ENCODE results near the gene PHLDB2.

Gene PHLDB2

GRCh38 chr3:111949712-111950111 is 90.6 kb downstream of the PHLDB2 start:
- H3K4me3 ChIP-seq (ENCODE audit: low read length) = no peak overlapping the region
- H3K4me2 ChIP-seq (ENCODE audit: low read length) = no peak overlapping the region
- H3K27me3 ChIP-seq (ENCODE audit: control insufficient read depth, insufficient read depth, low read length) = no peaks in the 10 kb centered on the region
- H3K36me3 ChIP-seq (ENCODE audit: insufficient read depth, low read length) = peaks cover 33% of the 10 kb centered on the region
- no peaks in the 10 kb centered on the region for H3K9me3 ChIP-seq (replicated peaks; ENCODE audit: low read length)
- no peaks in the 10 kb centered on the region for H3K4me1 ChIP-seq (ENCODE audit: control insufficient read depth, insufficient read depth, low read length)
- no peak overlapping the region for H3K9ac ChIP-seq (ENCODE audit: low read depth, low read length)

- Histone ChIP-seq H3K4me2 (ENCODE audit: low read length) (no peak overlapping the region), H3K36me3 (ENCODE audit: insufficient read depth, low read length) (peaks cover 29% of the 10 kb centered on the region), H3K9ac (ENCODE audit: low read depth, low read length) (no peak overlapping the region), H3K9me3 (replicated peaks; ENCODE audit: low read length) (no peaks in the 10 kb centered on the region), H3K4me3 (ENCODE audit: low read length) (no peak overlapping the region), H3K4me1 (ENCODE audit: control insufficient read depth, insufficient read depth, low read length) (no peaks in the 10 kb centered on the region), H3K27me3 (ENCODE audit: control insufficient read depth, insufficient read depth, low read length) (no peaks in the 10 kb centered on the region)
Measured at GRCh38 chr3:111951032-111951431, 92.0 kb downstream of the PHLDB2 start.

- peaks cover 32% of the 10 kb centered on the region for H3K36me3 ChIP-seq (ENCODE audit: insufficient read depth, low read length)
- H3K4me3 ChIP-seq (ENCODE audit: low read length) = no peak overlapping the region
- no peaks in the 10 kb centered on the region for H3K27me3 ChIP-seq (ENCODE audit: control insufficient read depth, insufficient read depth, low read length)
- no peaks in the 10 kb centered on the region for H3K9me3 ChIP-seq (replicated peaks; ENCODE audit: low read length)
- H3K4me1 ChIP-seq (ENCODE audit: control insufficient read depth, insufficient read depth, low read length) = no peaks in the 10 kb centered on the region
- no peak overlapping the region for H3K9ac ChIP-seq (ENCODE audit: low read depth, low read length)
- H3K4me2 ChIP-seq (ENCODE audit: low read length) = no peak overlapping the region
Measured at GRCh38 chr3:111952086-111952485, 93.0 kb downstream of the PHLDB2 start.

- peaks cover 36% of the 10 kb centered on the region for H3K36me3 ChIP-seq (ENCODE audit: insufficient read depth, low read length)
- H3K9ac ChIP-seq (ENCODE audit: low read depth, low read length) = no peak overlapping the region
- no peaks in the 10 kb centered on the region for H3K9me3 ChIP-seq (replicated peaks; ENCODE audit: low read length)
- H3K4me1 ChIP-seq (ENCODE audit: control insufficient read depth, insufficient read depth, low read length) = no peaks in the 10 kb centered on the region
- no peak overlapping the region for H3K4me2 ChIP-seq (ENCODE audit: low read length)
- no peaks in the 10 kb centered on the region for H3K27me3 ChIP-seq (ENCODE audit: control insufficient read depth, insufficient read depth, low read length)
- no peak overlapping the region for H3K4me3 ChIP-seq (ENCODE audit: low read length)
Measured at GRCh38 chr3:111952866-111953450, 93.9 kb downstream of the PHLDB2 start.

- no peaks in the 10 kb centered on the region for H3K4me1 ChIP-seq (ENCODE audit: control insufficient read depth, insufficient read depth, low read length)
- no peak overlapping the region for H3K9ac ChIP-seq (ENCODE audit: low read depth, low read length)
- H3K9me3 ChIP-seq (replicated peaks; ENCODE audit: low read length) = no peaks in the 10 kb centered on the region
- peaks cover 35% of the 10 kb centered on the region for H3K36me3 ChIP-seq (ENCODE audit: insufficient read depth, low read length)
- H3K27me3 ChIP-seq (ENCODE audit: control insufficient read depth, insufficient read depth, low read length) = no peaks in the 10 kb centered on the region
- H3K4me2 ChIP-seq (ENCODE audit: low read length) = no peak overlapping the region
- H3K4me3 ChIP-seq (ENCODE audit: low read length) = no peak overlapping the region
Measured at GRCh38 chr3:111954228-111954990, 95.3 kb downstream of the PHLDB2 start.

GRCh38 chr3:111955876-111956275 is 96.8 kb downstream of the PHLDB2 start:
- H3K36me3 ChIP-seq (ENCODE audit: insufficient read depth, low read length) = peaks cover 27% of the 10 kb centered on the region
- no peak overlapping the region for H3K9ac ChIP-seq (ENCODE audit: low read depth, low read length)
- no peak overlapping the region for H3K4me2 ChIP-seq (ENCODE audit: low read length)
- no peaks in the 10 kb centered on the region for H3K4me1 ChIP-seq (ENCODE audit: control insufficient read depth, insufficient read depth, low read length)
- no peaks in the 10 kb centered on the region for H3K9me3 ChIP-seq (replicated peaks; ENCODE audit: low read length)
- no peak overlapping the region for H3K4me3 ChIP-seq (ENCODE audit: low read length)
- H3K27me3 ChIP-seq (ENCODE audit: control insufficient read depth, insufficient read depth, low read length) = no peaks in the 10 kb centered on the region

- no peaks in the 10 kb centered on the region for H3K4me1 ChIP-seq (ENCODE audit: control insufficient read depth, insufficient read depth, low read length)
- no peak overlapping the region for H3K9ac ChIP-seq (ENCODE audit: low read depth, low read length)
- no peaks in the 10 kb centered on the region for H3K27me3 ChIP-seq (ENCODE audit: control insufficient read depth, insufficient read depth, low read length)
- H3K4me3 ChIP-seq (ENCODE audit: low read length) = no peak overlapping the region
- H3K36me3 ChIP-seq (ENCODE audit: insufficient read depth, low read length) = peaks cover 27% of the 10 kb centered on the region
- H3K9me3 ChIP-seq (replicated peaks; ENCODE audit: low read length) = no peaks in the 10 kb centered on the region
- no peak overlapping the region for H3K4me2 ChIP-seq (ENCODE audit: low read length)
Measured at GRCh38 chr3:111956449-111956848, 97.4 kb downstream of the PHLDB2 start.

- Histone ChIP-seq H3K4me3 (ENCODE audit: low read length) (no peak overlapping the region), H3K4me1 (ENCODE audit: control insufficient read depth, insufficient read depth, low read length) (no peaks in the 10 kb centered on the region), H3K9me3 (replicated peaks; ENCODE audit: low read length) (no peaks in the 10 kb centered on the region), H3K27me3 (ENCODE audit: control insufficient read depth, insufficient read depth, low read length) (no peaks in the 10 kb centered on the region), H3K4me2 (ENCODE audit: low read length) (no peak overlapping the region), H3K36me3 (ENCODE audit: insufficient read depth, low read length) (peaks cover 29% of the 10 kb centered on the region), H3K9ac (ENCODE audit: low read depth, low read length) (no peak overlapping the region)
Measured at GRCh38 chr3:111956995-111957734, 98.1 kb downstream of the PHLDB2 start.

GRCh38 chr3:111961461-111962164 is 102.5 kb downstream of the PHLDB2 start:
- Histone ChIP-seq H3K9me3 (replicated peaks; ENCODE audit: low read length) (no peaks in the 10 kb centered on the region), H3K4me3 (ENCODE audit: low read length) (no peak overlapping the region), H3K27me3 (ENCODE audit: control insufficient read depth, insufficient read depth, low read length) (no peaks in the 10 kb centered on the region), H3K36me3 (ENCODE audit: insufficient read depth, low read length) (peaks cover 32% of the 10 kb centered on the region), H3K4me2 (ENCODE audit: low read length) (no peak overlapping the region), H3K9ac (ENCODE audit: low read depth, low read length) (no peak overlapping the region), H3K4me1 (ENCODE audit: control insufficient read depth, insufficient read depth, low read length) (peaks cover 16% of the 10 kb centered on the region)

- Histone ChIP-seq H3K4me2 (ENCODE audit: low read length) (peak overlapping the region; percentile 47), H3K27me3 (ENCODE audit: control insufficient read depth, insufficient read depth, low read length) (no peaks in the 10 kb centered on the region), H3K4me3 (ENCODE audit: low read length) (no peak overlapping the region), H3K9me3 (replicated peaks; ENCODE audit: low read length) (no peaks in the 10 kb centered on the region), H3K9ac (ENCODE audit: low read depth, low read length) (peak overlapping the region; percentile 71), H3K4me1 (ENCODE audit: control insufficient read depth, insufficient read depth, low read length) (peaks cover 24% of the 10 kb centered on the region), H3K36me3 (ENCODE audit: insufficient read depth, low read length) (peaks cover 31% of the 10 kb centered on the region)
Measured at GRCh38 chr3:111963424-111963823, 104.4 kb downstream of the PHLDB2 start.

GRCh38 chr3:111965484-111965883 is 106.4 kb downstream of the PHLDB2 start:
- Histone ChIP-seq H3K4me2 (ENCODE audit: low read length) (no peak overlapping the region), H3K36me3 (ENCODE audit: insufficient read depth, low read length) (peaks cover 42% of the 10 kb centered on the region), H3K27me3 (ENCODE audit: control insufficient read depth, insufficient read depth, low read length) (no peaks in the 10 kb centered on the region)

More at GRCh38 chr3:111965484-111965883, 106.4 kb downstream of the PHLDB2 start:
- Histone ChIP-seq H3K9ac (ENCODE audit: low read depth, low read length) (no peak overlapping the region), H3K4me1 (ENCODE audit: control insufficient read depth, insufficient read depth, low read length) (peaks cover 24% of the 10 kb centered on the region), H3K9me3 (replicated peaks; ENCODE audit: low read length) (no peaks in the 10 kb centered on the region), H3K4me3 (ENCODE audit: low read length) (no peak overlapping the region)
